ENCODE results near the gene ANKRD29.

GRCh38 chr18:23626451-23627279 is 36.0 kb downstream of the ANKRD29 start:
- TF ChIP-seq CTCF (conservative IDR thresholded peaks at IDR 0.05; ENCODE audit: low read depth, low read length) (no peak), RAD21 (IDR thresholded peaks at IDR 0.05; ENCODE audit: low read length) (no peak), CEBPB (IDR thresholded peaks at IDR 0.05; ENCODE audit: low read depth, low read length) (peak; percentile 12; the same call in 1 of the 2 replicates)

Data from IMR-90 (cell line).